Parathyroid adenoma (tissue), 2 donors: ENCODE data around the gene USP49.

Experiments used
- H2AFZ ChIP-seq: fragments of 300-600 bp; sonication (generic); one replicate; pipeline ENCODE4 v1.7.0; 2017; ENCODE audit warnings: antibody characterized with exemption, mild to moderate bottlenecking
- H3K27ac ChIP-seq: fragments of 300-600 bp; sonication (generic); one replicate; pipeline ENCODE4 v1.7.0; 2017
- H3K27me3 ChIP-seq: fragments of 300-600 bp; sonication (generic); one replicate; pipeline ENCODE4 v1.7.0; 2017; ENCODE audit warnings: low read length; ENCODE audit not compliant: control insufficient read depth, insufficient read depth
- H3K36me3 ChIP-seq: fragments of 300-600 bp; sonication (generic); one replicate; pipeline ENCODE4 v1.7.0; 2017; ENCODE audit warnings: low read length; ENCODE audit not compliant: control insufficient read depth, insufficient read depth
- H3K4me1 ChIP-seq: fragments of 300-600 bp; sonication (generic); one replicate; pipeline ENCODE4 v1.7.0; 2017; ENCODE audit warnings: control low read depth
- H3K4me2 ChIP-seq: fragments of 300-600 bp; sonication (generic); one replicate; pipeline ENCODE4 v1.7.0; 2017; ENCODE audit warnings: low read length
- H3K4me3 ChIP-seq: fragments of 300-600 bp; sonication (generic); one replicate; pipeline ENCODE4 v1.7.0; 2017; ENCODE audit warnings: low read depth, low read length
- H3K79me2 ChIP-seq: fragments of 300-600 bp; sonication (generic); one replicate; pipeline ENCODE4 v1.7.0; 2017; ENCODE audit warnings: control low read depth
- H3K9ac ChIP-seq: fragments of 300-600 bp; sonication (generic); one replicate; pipeline ENCODE4 v1.7.0; 2017; ENCODE audit warnings: mild to moderate bottlenecking
- H3K9me3 ChIP-seq: fragments of 300-600 bp; sonication (generic); one replicate; pipeline ENCODE4 v1.7.0; 2017; ENCODE audit warnings: low read length; ENCODE audit not compliant: control insufficient read depth
- TF ChIP-seq, protein P1 (sequence below): fragments of 300-600 bp; sonication (generic); IDR thresholded peaks from one replicate; pipeline ENCODE4 v1.7.0; 2017; ENCODE audit warnings: antibody characterized with exemption, mild to moderate bottlenecking
- donor health status: primary hyperparathyroidism.

Gene USP49

GRCh38 chr6:41824571-41825569 is 70.3 kb downstream of the USP49 start:
- H3K4me1 ChIP-seq, result no peaks in the 10 kb centered on the region
- no peak overlapping the region for H2AFZ ChIP-seq
- H3K27me3 ChIP-seq, result no peaks in the 10 kb centered on the region
- H3K36me3 ChIP-seq, result no peaks in the 10 kb centered on the region
- no peak overlapping the region for H3K27ac ChIP-seq
- no peak overlapping the region for H3K4me3 ChIP-seq
- TF ChIP-seq, protein P1, sequence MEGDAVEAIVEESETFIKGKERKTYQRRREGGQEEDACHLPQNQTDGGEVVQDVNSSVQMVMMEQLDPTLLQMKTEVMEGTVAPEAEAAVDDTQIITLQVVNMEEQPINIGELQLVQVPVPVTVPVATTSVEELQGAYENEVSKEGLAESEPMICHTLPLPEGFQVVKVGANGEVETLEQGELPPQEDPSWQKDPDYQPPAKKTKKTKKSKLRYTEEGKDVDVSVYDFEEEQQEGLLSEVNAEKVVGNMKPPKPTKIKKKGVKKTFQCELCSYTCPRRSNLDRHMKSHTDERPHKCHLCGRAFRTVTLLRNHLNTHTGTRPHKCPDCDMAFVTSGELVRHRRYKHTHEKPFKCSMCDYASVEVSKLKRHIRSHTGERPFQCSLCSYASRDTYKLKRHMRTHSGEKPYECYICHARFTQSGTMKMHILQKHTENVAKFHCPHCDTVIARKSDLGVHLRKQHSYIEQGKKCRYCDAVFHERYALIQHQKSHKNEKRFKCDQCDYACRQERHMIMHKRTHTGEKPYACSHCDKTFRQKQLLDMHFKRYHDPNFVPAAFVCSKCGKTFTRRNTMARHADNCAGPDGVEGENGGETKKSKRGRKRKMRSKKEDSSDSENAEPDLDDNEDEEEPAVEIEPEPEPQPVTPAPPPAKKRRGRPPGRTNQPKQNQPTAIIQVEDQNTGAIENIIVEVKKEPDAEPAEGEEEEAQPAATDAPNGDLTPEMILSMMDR, result no peak
- no peaks in the 10 kb centered on the region for H3K79me2 ChIP-seq
- no peaks in the 10 kb centered on the region for H3K9me3 ChIP-seq
- no peak overlapping the region for H3K4me2 ChIP-seq
- no peak overlapping the region for H3K9ac ChIP-seq

DNA sequence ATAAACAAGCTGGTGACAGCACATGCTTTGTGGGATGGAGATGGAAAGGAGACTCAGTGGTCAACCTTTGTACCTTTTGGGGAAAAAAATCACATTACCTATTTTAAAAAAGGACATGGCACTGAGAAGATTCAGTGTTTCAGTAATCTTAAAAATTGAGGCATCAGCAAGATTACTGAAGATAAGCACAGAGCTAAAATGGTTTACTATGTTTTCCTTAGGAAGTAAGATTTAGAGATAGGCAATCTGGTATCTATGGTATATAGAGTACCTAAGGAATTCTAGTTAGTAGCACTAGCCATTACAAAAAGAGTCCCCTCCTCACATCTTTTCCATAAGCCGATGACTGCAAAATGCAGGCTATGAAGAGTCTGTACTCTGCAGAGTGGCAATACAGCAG is 72.0 kb downstream of the USP49 start:
- no peaks in the 10 kb centered on the region for H3K36me3 ChIP-seq
- no peak overlapping the region for H3K4me3 ChIP-seq
- H3K27ac ChIP-seq, result no peak overlapping the region
- H3K79me2 ChIP-seq, result no peaks in the 10 kb centered on the region
- H3K27me3 ChIP-seq, result no peaks in the 10 kb centered on the region
- no peaks in the 10 kb centered on the region for H3K9me3 ChIP-seq
- H3K4me1 ChIP-seq, result no peaks in the 10 kb centered on the region
- no peak overlapping the region for H2AFZ ChIP-seq
- no peak overlapping the region for H3K9ac ChIP-seq
- H3K4me2 ChIP-seq, result no peak overlapping the region
- TF ChIP-seq, protein P1, result no peak

- Histone ChIP-seq H3K27ac (no peak overlapping the region), H3K9me3 (no peaks in the 10 kb centered on the region), H3K4me2 (no peak overlapping the region), H3K79me2 (no peaks in the 10 kb centered on the region), H2AFZ (no peak overlapping the region), H3K4me3 (no peak overlapping the region), H3K27me3 (no peaks in the 10 kb centered on the region), H3K36me3 (no peaks in the 10 kb centered on the region), H3K4me1 (no peaks in the 10 kb centered on the region), H3K9ac (no peak overlapping the region)
- TF ChIP-seq, protein P1, result no peak
These were observed 73.2 kb downstream of the USP49 start for GRCh38 chr6:41822021-41822420.

- no peak overlapping the region for H3K4me3 ChIP-seq
- H3K79me2 ChIP-seq, result no peaks in the 10 kb centered on the region
- no peaks in the 10 kb centered on the region for H3K9me3 ChIP-seq
- no peak overlapping the region for H3K9ac ChIP-seq
- H3K36me3 ChIP-seq, result no peaks in the 10 kb centered on the region
- TF ChIP-seq, protein P1, result no peak
- H3K4me1 ChIP-seq, result no peaks in the 10 kb centered on the region
- H3K27ac ChIP-seq, result no peak overlapping the region
- H2AFZ ChIP-seq, result no peak overlapping the region
- H3K4me2 ChIP-seq, result no peak overlapping the region
- no peaks in the 10 kb centered on the region for H3K27me3 ChIP-seq
These were observed 73.9 kb downstream of the USP49 start for GRCh38 chr6:41821266-41821665.
